Muscle of arm (tissue), 12 donors: ENCODE measurements around the gene APOBEC3F. TPM values are rescaled to one million over a fixed set of nuclear protein-coding genes. Genes with fewer than 3 reads are reported as not detected.
"Not testable (repeated sequence)": the region's sequence is repeated elsewhere in the genome, so short reads cannot be mapped to it uniquely, and the experiment has no call there.

Experiments used
- DNase-seq: peaks from one replicate; pipeline ENCODE4 v3.0.0-alpha.2; 2013
- polyA plus RNA-seq, 12 donors: library from polyadenylated mRNA; unstranded; fragments of 120-200 nt; gene quantifications; one replicate each; pipeline ENCODE4 v1.2.1, GENCODE V29; 2013; ENCODE audit not compliant: insufficient read length in 12 of 12

APOBEC3F gene
- polyA plus RNA-seq, 12 donors: 1.3 to 8.5 (median 2.7) TPM; not detected in 2

GRCh38 chr22:39026509-39027150 lies 14.0 kb upstream of the APOBEC3F start:
- DNase-seq: no peak

- no peak for DNase-seq
Observed at GRCh38 chr22:39027717-39028116, 12.9 kb upstream of the APOBEC3F start.

- DNase-seq: no peak
Observed at GRCh38 chr22:39028281-39028680, 12.4 kb upstream of the APOBEC3F start.

- no peak for DNase-seq
Observed at GRCh38 chr22:39029227-39029626, 11.4 kb upstream of the APOBEC3F start.

GRCh38 chr22:39030705-39031104 lies 10.0 kb upstream of the APOBEC3F start:
- DNase-seq: no peak

GRCh38 chr22:39031434-39032295 lies 9.0 kb upstream of the APOBEC3F start:
- not testable (repeated sequence) for DNase-seq

GRCh38 chr22:39037071-39037470 lies 3.6 kb upstream of the APOBEC3F start:
- not testable (repeated sequence) for DNase-seq

GRCh38 chr22:39039306-39040126 lies 1.1 kb upstream of the APOBEC3F start:
- DNase-seq: no peak

GRCh38 chr22:39040155-39040537 lies 518 bp upstream of the APOBEC3F start:
- not testable (repeated sequence) for DNase-seq

- DNase-seq: no peak
Observed at GRCh38 chr22:39041908-39042307, 1.2 kb downstream of the APOBEC3F start.

- not testable (repeated sequence) for DNase-seq
Observed at GRCh38 chr22:39043063-39043462, 2.4 kb downstream of the APOBEC3F start.

- not testable (repeated sequence) for DNase-seq
Observed at GRCh38 chr22:39045136-39045535, 4.5 kb downstream of the APOBEC3F start.

- not testable (repeated sequence) for DNase-seq
Observed at GRCh38 chr22:39049486-39049885, 8.8 kb downstream of the APOBEC3F start.

GRCh38 chr22:39051844-39052495 lies 11.3 kb downstream of the APOBEC3F start:
- DNase-seq: not testable (repeated sequence)

- DNase-seq: no peak
Observed at GRCh38 chr22:39055658-39056057, 15.0 kb downstream of the APOBEC3F start.

GRCh38 chr22:39061290-39061689 lies 20.6 kb downstream of the APOBEC3F start:
- DNase-seq: not testable (repeated sequence)

GRCh38 chr22:39061951-39062350 lies 21.3 kb downstream of the APOBEC3F start:
- DNase-seq: not testable (repeated sequence)

GRCh38 chr22:39063904-39064303 lies 23.2 kb downstream of the APOBEC3F start:
- DNase-seq: not testable (repeated sequence)

- not testable (repeated sequence) for DNase-seq
Observed at GRCh38 chr22:39066442-39067276, 26.0 kb downstream of the APOBEC3F start.

- no peak for DNase-seq
Observed at GRCh38 chr22:39068033-39068785, 27.5 kb downstream of the APOBEC3F start.
